Stimulated activated CD4-positive, alpha-beta T cell treated with anti-CD3 and anti-CD28 coated beads, Interleukin-1b, Interleukin-23, amount 100 ng/mL, for 24 hours (primary cell): ENCODE data around the gene MACROD1.
A peak's percentile ranks its signal among the peaks of the same experiment; 100 is the strongest.

Source experiments
- DNase-seq, 4 experiments: peaks; one replicate each; pipeline ENCODE4 v3.0.0-alpha.2; 2020; ENCODE audit warnings: low read depth in 4 of 4, low spot score in 1 of 4

MACROD1 gene

GRCh38 chr11:64152841-64153691 is 12.8 kb downstream of the MACROD1 start:
- DNase-seq: peak; percentile 42 to 61 (median 58)

- no peak for DNase-seq
Measured at GRCh38 chr11:64151337-64151736, 14.6 kb downstream of the MACROD1 start.

GRCh38 chr11:64150481-64151239 is 15.3 kb downstream of the MACROD1 start:
- DNase-seq: no peak

DNA sequence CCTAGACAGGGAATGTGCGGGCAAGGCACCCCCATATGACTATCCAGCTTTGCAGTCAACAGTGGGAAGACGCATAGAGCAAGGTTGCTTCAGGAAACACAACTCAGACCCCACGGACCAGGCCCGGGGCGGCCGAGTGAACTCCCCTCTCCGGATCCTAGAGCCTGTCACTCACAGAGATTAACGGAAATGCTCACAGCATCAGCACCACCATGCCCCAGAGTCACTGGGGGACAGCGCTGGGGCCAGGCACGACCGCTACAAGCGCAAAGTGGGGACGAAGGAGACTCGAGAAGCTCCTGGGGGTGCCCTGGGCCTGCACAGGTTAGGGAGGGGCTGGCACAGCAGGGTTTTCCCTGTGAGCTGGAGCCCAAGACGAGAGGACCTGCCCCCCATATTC is 15.9 kb downstream of the MACROD1 start:
- no peak for DNase-seq

DNA sequence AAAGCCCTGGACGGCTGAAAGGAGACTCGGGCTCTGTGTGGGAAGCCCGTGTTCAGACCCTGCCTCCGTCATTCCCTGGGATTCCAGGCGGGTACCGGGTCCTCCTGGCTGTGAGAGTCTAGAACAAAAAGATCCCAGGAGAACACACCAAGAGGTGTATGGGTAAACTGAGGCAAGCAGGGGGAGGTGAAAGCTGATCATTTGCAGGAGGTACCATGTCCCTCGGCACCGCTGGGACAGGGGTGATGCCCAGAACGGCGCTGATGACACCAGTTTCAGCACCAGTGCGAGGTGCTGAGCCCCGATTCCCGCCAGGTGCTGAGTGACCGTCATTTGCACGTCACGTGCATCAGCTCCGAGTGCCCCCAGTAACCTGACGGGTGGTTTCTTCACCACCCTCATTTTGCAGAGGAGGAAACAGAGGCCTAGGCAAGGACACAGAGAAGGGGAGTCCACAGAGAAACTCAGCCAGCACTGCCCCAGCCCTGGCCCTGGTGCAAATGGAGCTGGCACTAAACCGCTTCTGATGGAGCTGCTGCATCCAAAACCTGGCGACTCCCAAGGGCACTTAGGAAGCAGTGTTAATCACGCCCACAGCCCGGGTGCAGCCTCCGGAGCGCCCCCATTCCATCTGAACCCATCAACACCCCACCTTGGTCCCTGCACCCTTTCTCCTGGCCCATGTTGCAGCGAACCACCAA is 16.8 kb downstream of the MACROD1 start:
- no peak for DNase-seq

GRCh38 chr11:64148226-64148916 is 17.5 kb downstream of the MACROD1 start:
- DNase-seq: peak; percentile 57 to 64 (median 60)

- DNase-seq: peak; percentile 30 to 35 (median 34)
Measured at GRCh38 chr11:64146036-64146955, 19.6 kb downstream of the MACROD1 start.

GRCh38 chr11:64144587-64145472 is 21.1 kb downstream of the MACROD1 start:
- DNase-seq: no peak

DNA sequence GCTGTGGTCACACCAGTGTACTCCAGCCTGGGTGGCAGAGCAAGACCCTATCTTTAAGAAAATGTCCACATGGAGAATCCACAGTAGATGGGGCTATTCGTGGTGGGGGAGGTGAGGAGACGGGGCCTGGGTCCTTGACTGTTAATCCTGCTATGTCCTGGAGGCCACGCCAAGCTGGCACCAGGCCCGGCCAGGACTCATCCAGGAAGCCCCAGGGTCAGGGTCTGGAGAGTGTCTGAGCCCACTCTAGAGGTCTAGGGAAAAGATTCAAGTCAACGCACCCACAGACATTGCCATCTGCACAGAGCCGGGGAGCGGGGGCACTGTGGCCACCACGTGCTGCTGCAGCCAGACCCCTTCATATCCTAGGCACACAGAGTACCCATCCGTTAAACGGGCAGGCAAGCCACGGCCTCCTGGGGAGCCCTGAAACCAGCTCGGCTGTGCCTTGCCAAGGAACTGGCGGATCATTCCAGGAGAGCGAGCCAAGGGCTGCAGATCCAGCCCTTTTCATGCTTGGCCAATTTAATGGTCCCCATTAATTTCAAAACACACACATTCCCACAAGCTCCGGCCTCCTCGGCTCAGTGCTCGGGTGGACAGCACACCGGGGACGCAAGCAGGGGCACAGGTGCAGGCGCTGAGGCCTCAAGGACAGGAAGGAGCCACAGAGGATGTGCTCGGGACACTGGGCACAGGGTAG is 24.7 kb downstream of the MACROD1 start:
- DNase-seq: no peak

- no peak for DNase-seq
Measured at GRCh38 chr11:64140082-64140481, 25.8 kb downstream of the MACROD1 start.

GRCh38 chr11:64139049-64139448 is 26.9 kb downstream of the MACROD1 start:
- no peak for DNase-seq

DNA sequence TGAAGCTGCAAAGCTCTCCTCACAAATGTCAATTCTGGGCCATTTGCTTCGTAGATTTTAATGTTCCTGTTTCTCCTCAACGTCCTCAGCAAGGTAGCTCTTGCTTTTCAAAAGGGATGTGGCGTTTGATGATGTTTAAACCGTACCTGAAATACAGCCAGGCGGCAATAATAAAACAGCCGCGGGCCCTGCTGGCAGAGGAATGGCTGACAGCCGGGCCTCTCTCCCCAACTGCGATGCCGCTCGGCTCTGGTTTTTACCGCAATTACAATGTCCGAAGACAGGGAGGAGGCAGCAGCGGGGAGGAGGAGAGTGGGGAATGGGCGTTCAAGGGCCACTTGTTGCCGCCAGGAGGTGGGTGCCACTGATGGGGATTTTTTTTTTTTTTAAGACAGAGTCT is 27.5 kb downstream of the MACROD1 start:
- DNase-seq: no peak

DNA sequence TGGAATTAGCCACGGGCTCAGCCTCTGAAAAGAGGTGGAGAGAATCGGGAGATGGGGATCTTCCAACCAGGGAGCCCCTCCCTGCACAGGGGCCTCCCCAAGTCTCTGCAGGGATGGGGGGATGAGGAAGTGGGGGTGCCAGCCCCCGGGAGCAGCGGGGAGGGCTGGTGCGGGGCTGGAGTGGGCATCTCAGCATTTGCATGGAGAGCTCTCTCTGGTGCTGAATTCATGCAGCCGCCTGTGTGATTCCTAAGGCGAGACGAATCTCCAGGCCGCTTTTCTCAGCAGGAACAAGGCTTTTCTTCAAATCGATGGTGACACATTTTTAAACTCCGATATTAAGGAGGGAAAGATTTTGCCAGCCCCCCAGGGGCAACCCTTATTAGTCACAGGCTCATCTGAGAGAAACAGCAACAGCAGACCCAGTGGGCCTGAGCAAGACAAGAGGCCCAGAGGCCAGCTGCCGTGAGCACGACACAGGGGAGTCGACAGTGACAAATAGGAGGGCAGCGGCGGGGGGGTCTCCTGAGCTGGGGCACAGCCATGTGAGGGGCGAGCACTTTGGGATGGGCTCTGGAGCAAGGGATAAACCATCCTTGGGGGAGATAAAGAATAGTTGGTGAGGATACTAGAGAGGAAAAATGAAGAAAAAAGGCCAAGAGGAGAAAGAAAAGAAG is 29.0 kb downstream of the MACROD1 start:
- no peak for DNase-seq

GRCh38 chr11:64135711-64136110 is 30.2 kb downstream of the MACROD1 start:
- no peak for DNase-seq

- DNase-seq: no peak
Measured at GRCh38 chr11:64134963-64135362, 30.9 kb downstream of the MACROD1 start.

GRCh38 chr11:64132982-64133705 is 32.8 kb downstream of the MACROD1 start:
- DNase-seq: no peak

DNA sequence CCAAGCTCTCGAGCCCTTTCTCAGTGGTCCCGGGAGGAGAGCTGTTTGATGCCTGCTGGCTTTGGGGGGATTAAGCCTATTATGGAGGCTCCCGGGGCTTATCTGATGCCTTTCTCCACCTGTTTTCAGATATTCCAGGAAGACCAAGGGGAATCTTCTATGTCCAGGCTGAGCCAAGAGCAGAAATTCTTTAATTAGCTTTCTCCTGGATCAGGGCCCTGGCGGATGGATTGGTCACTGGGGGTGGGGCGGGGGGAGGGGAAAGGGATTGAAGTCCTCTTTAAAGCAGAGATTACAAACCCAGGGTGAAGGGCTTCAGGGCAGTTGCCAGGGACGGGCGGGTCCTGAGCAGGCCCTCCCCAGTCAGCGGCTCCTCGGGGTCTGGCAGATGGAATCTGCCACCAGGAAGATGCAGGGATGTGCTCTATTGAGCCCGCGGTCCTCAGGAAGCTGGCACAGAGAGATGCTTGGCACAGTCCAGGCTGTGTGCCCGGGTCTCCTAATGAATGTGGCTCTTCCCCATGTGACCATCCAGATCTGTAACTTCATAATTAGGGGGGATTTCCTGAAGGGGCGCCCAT is 33.6 kb downstream of the MACROD1 start:
- DNase-seq: no peak
